SK-N-SH (cell line): ENCODE results near the gene GIPC2. TPM values are rescaled to one million over a fixed set of nuclear protein-coding genes. Genes with fewer than 3 reads are reported as not detected.

Source experiments
- CTCF ChIA-PET: fragments of 300-600, 350-600 bp; formaldehyde crosslinking; extraction: SDS; loops from one replicate; lab custom pipeline; 2021; lab: Yijun Ruan, JAX
- POLR2A ChIA-PET: fragments of 350-600 bp; sonication (Branson Sonifier 250); formaldehyde crosslinking; extraction: SDS; loops from one replicate; lab custom pipeline; 2020; ENCODE audit warnings: antibody characterized with exemption, inconsistent platforms; lab: Yijun Ruan, JAX
- DNase-seq: peaks from one replicate; pipeline ENCODE4 v3.0.0; 2012
- H2AFZ ChIP-seq: fragments of 200-600 bp; sonication (generic); 2 replicates; pipeline ENCODE4 v1.8.1; 2016; ENCODE audit warnings: antibody characterized with exemption, mild to moderate bottlenecking, low read depth
- H3F3A ChIP-seq: fragments of 200-600 bp; sonication (generic); replicated peaks from 2 replicates; pipeline ENCODE3; 2016; ENCODE audit warnings: antibody characterized with exemption, mild to moderate bottlenecking; ENCODE audit not compliant: insufficient read depth
- H3K27ac ChIP-seq, 2 experiments: fragments of 200-500 bp in 1 of 2; fragments of 200-600 bp in 1 of 2; sonication (Bioruptor generic) in 1 of 2; sonication (generic), shearing (Covaris generic) in 1 of 2; 2 replicates each; pipeline versions ENCODE4 v1.5.1 to v1.6.1; 2014 to 2016; ENCODE audit warnings: low read depth in 2 of 2, inconsistent platforms in 1 of 2, low read length in 1 of 2, mild to moderate bottlenecking in 1 of 2, mixed read lengths in 1 of 2
- H3K27me3 ChIP-seq: fragments of 200-600 bp; sonication (generic), shearing (Covaris generic); 2 replicates; pipeline ENCODE4 v1.6.1; 2016; ENCODE audit warnings: mixed run types; ENCODE audit not compliant: insufficient read depth
- H3K36me3 ChIP-seq, 2 experiments: fragments of 200-500 bp in 1 of 2; fragments of 200-600 bp in 1 of 2; sonication (Bioruptor generic) in 1 of 2; sonication (generic) in 1 of 2; replicated peaks in 1 of 2; 2 replicates each; pipeline versions ENCODE3 to v1.5.1; 2014 to 2016; ENCODE audit warnings: low read length in 1 of 2, mild to moderate bottlenecking in 1 of 2; ENCODE audit not compliant: insufficient read depth in 2 of 2, control insufficient read depth in 1 of 2
- H3K4me1 ChIP-seq, 2 experiments: fragments of 200-500 bp in 1 of 2; fragments of 200-600 bp in 1 of 2; sonication (Bioruptor generic) in 1 of 2; sonication (generic), shearing (Covaris generic) in 1 of 2; 2 replicates each; pipeline versions ENCODE4 v1.5.1 to v1.6.1; 2014 to 2016; ENCODE audit warnings: low read depth in 1 of 2, low read length in 1 of 2, mixed run types in 1 of 2; ENCODE audit not compliant: insufficient read depth in 2 of 2, control insufficient read depth in 1 of 2
- H3K4me2 ChIP-seq: fragments of 200-600 bp; sonication (generic), shearing (Covaris generic); 2 replicates; pipeline ENCODE4 v1.6.1; 2017; ENCODE audit warnings: mixed run types
- H3K4me3 ChIP-seq, 2 experiments: fragments of 200-500 bp in 1 of 2; fragments of 200-600 bp in 1 of 2; sonication (Bioruptor generic) in 1 of 2; sonication (generic), shearing (Covaris generic) in 1 of 2; 2 replicates each; pipeline versions ENCODE4 v1.5.1 to v1.8.1; 2014 to 2016; ENCODE audit warnings: low read depth in 2 of 2, inconsistent platforms in 1 of 2, low read length in 1 of 2, mild to moderate bottlenecking in 1 of 2, mixed read lengths in 1 of 2, moderate library complexity in 1 of 2
- H3K79me2 ChIP-seq: fragments of 200-600 bp; sonication (generic); 2 replicates; pipeline ENCODE4 v1.8.1; 2017; ENCODE audit warnings: mild to moderate bottlenecking; ENCODE audit not compliant: insufficient read depth
- H3K9ac ChIP-seq: fragments of 200-600 bp; sonication (generic); 2 replicates; pipeline ENCODE4 v1.6.1; 2017; ENCODE audit warnings: mixed run types
- H3K9me2 ChIP-seq: fragments of 200-600 bp; sonication (generic); 2 replicates; pipeline ENCODE4 v1.6.1; 2017; ENCODE audit warnings: mixed run types
- H3K9me3 ChIP-seq: fragments of 200-600 bp; sonication (generic); 2 replicates; pipeline ENCODE4 v1.6.1; 2017; ENCODE audit warnings: mixed run types, mild to moderate bottlenecking, moderate library complexity
- H4K20me1 ChIP-seq: fragments of 200-600 bp; sonication (generic); 2 replicates; pipeline ENCODE4 v1.6.1; 2017; ENCODE audit warnings: mild to moderate bottlenecking, mixed run types; ENCODE audit not compliant: insufficient read depth
- CHD2 ChIP-seq: fragments of 150-350 bp; IDR thresholded peaks from 2 replicates; pipeline ENCODE4 v1.6.1; 2018; ENCODE audit warnings: low read length; ENCODE audit not compliant: partially characterized antibody
- EP300 ChIP-seq, 2 experiments: IDR thresholded peaks; 2 replicates each; pipeline versions ENCODE4 v1.4.0 to v1.6.1; 2012; ENCODE audit warnings: borderline replicate concordance in 1 of 2, low read depth in 1 of 2, low read length in 1 of 2
- FOSL2 ChIP-seq: IDR thresholded peaks from 2 replicates; pipeline ENCODE4 v1.4.0; 2012; ENCODE audit warnings: low read depth, mild to moderate bottlenecking, moderate library complexity, borderline replicate concordance
- FOXJ3 ChIP-seq: sonication (generic); formaldehyde crosslinking; IDR thresholded peaks from 2 replicates; pipeline ENCODE4 v1.5.1; 2020; ENCODE audit warnings: mild to moderate bottlenecking, missing genetic modification reagents
- GABPA ChIP-seq: IDR thresholded peaks from 2 replicates; pipeline ENCODE4 v1.4.0; 2012; ENCODE audit warnings: low read depth, mild to moderate bottlenecking
- IRF3 ChIP-seq: fragments of 150-350 bp; IDR thresholded peaks from 2 replicates; pipeline ENCODE4 v1.6.1; 2016; ENCODE audit warnings: mild to moderate bottlenecking, low read depth, low read length
- JUND ChIP-seq: IDR thresholded peaks from 2 replicates; pipeline ENCODE4 v1.4.0; 2012
- MAX ChIP-seq: IDR thresholded peaks from 2 replicates; pipeline ENCODE4 v1.4.0; 2012; ENCODE audit warnings: low read depth
- POLR2AphosphoS5 ChIP-seq: IDR thresholded peaks from 2 replicates; pipeline ENCODE4 v1.6.1; 2012; ENCODE audit warnings: low read depth, low read length
- RFX5 ChIP-seq: IDR thresholded peaks from 2 replicates; pipeline ENCODE4 v1.6.1; 2012; ENCODE audit warnings: mild to moderate bottlenecking, improper control_type of control experiment, low read length
- SIN3A ChIP-seq: IDR thresholded peaks from 2 replicates; pipeline ENCODE4 v1.6.1; 2012; ENCODE audit warnings: low read depth, mild to moderate bottlenecking, low read length, moderate library complexity, borderline replicate concordance
- TAF1 ChIP-seq: IDR thresholded peaks from 2 replicates; pipeline ENCODE4 v1.6.1; 2012; ENCODE audit warnings: low read depth, mild to moderate bottlenecking, low read length, moderate library complexity, borderline replicate concordance
- TEAD4 ChIP-seq: IDR thresholded peaks from 2 replicates; pipeline ENCODE4 v1.4.0; 2012; ENCODE audit warnings: mild to moderate bottlenecking, borderline replicate concordance; ENCODE audit not compliant: insufficient read depth
- USF2 ChIP-seq: fragments of 150-350 bp; IDR thresholded peaks from 2 replicates; pipeline ENCODE4 v1.6.1; 2017; ENCODE audit warnings: antibody characterized with exemption, low read length, low read depth, borderline replicate concordance
- YY1 ChIP-seq: IDR thresholded peaks from 2 replicates; pipeline ENCODE4 v1.4.0; 2012; ENCODE audit warnings: low read depth, mild to moderate bottlenecking
- WGBS: methylation state at CpG from one replicate; pipeline ENCODE4 v1.1.6; 2017; ENCODE audit warnings: low lambda C conversion rate; 5-methylcytosine and 5-hydroxymethylcytosine counted together
- polyA plus RNA-seq, 3 experiments: library from polyadenylated mRNA; depleted of rRNA; stranded (reverse); fragments of >200 nt; gene quantifications; 2 replicates each; pipeline ENCODE4 v1.2.3, GENCODE V29; 2012

GIPC2 gene
- polyA plus RNA-seq, 1 of the 3 experiments (the other 2 are of a cell fraction): 0.02 TPM

GRCh38 chr1:78003882-78004718 lies 41.7 kb upstream of the GIPC2 start:
- no peaks in the 10 kb centered on the region for H3K27me3 ChIP-seq
- H3K36me3 ChIP-seq: peaks cover 0 to 5% of the 10 kb centered on the region in 2 experiments
- H3K9ac ChIP-seq: peak overlapping the region; percentile 96
- TF ChIP-seq TEAD4 (peak; percentile 26; the same call in 1 of the 2 replicates), TAF1 (no peak), USF2 (no peak), POLR2AphosphoS5 (peak; percentile 99), RFX5 (no peak), CHD2 (peak; percentile 23), MAX (peak; percentile 15; the same call in 1 of the 2 replicates), EP300 (IDR thresholded peaks at IDR 0.05; ENCODE audit: borderline replicate concordance in 1 of 2, low read depth in 1 of 2, low read length in 1 of 2) (no peak), GABPA (no peak), YY1 (peak; percentile 36; the same call in 1 of the 2 replicates), SIN3A (peak; percentile 86; the same call in 1 of the 2 replicates), JUND (0 out of 2 replicates have a peak, but pooled peaks have one; percentile 9), FOSL2 (0 out of 2 replicates have a peak, but pooled peaks have one; percentile 8), IRF3 (0 out of 2 replicates have a peak, but pooled peaks have one; percentile 4), FOXJ3 (CRISPR knock-in tag) (no peak)
- peaks cover 6 to 8% of the 10 kb centered on the region in 2 experiments; a peak in 2 of 4 replicates for H3K4me1 ChIP-seq
- POLR2A ChIA-PET: interaction anchor here (0.8 to 2.5 kb wide), 7 partner anchors 9 to 224 kb away, joined by 3 to 26 read pairs (median 6); partner anchors contain the start of gene FUBP1
- peaks cover 40% of the 10 kb centered on the region for H3F3A ChIP-seq
- peak overlapping the region; percentile 62 to 70 for H3K4me3 ChIP-seq
- H3K9me3 ChIP-seq: no peaks in the 10 kb centered on the region
- CTCF ChIA-PET: interaction anchor here (1.3 to 2.8 kb wide), 4 partner anchors 9 to 603 kb away, joined by 3 to 16 read pairs (median 8); no protein-coding TSS in a partner anchor
- H2AFZ ChIP-seq: peak overlapping the region; percentile 75; the same call in 1 of the 2 replicates
- 10% methylated on average over 8 of the region's 8 CpGs for WGBS
- no peaks in the 10 kb centered on the region; the same call in 1 of the 2 replicates for H4K20me1 ChIP-seq
- H3K9me2 ChIP-seq: no peaks in the 10 kb centered on the region
- H3K4me2 ChIP-seq: peak overlapping the region; percentile 71
- H3K79me2 ChIP-seq: peaks cover 58% of the 10 kb centered on the region
- DNase-seq: peak; percentile 27
- peak overlapping the region; percentile 90 to 95 for H3K27ac ChIP-seq
